MCF 10A (cell line): ENCODE results near the gene WDFY3. TPM values are rescaled to one million over a fixed set of nuclear protein-coding genes. Genes with fewer than 3 reads are reported as not detected.
A peak's percentile ranks its signal among the peaks of the same experiment; 100 is the strongest.

ENCODE experiments used
- BruUV-seq: library from RNA; stranded (reverse); fragments of 400-500 nt; replicated peaks from 2 replicates; lab custom pipeline; 2021; lab: Mats Ljungman, UMichigan
- CTCF ChIA-PET: fragments of 300-600 bp; sonication (Branson Sonifier 250); formaldehyde crosslinking; extraction: SDS; loops from one replicate; lab custom pipeline; 2021; ENCODE audit warnings: antibody characterized with exemption, inconsistent platforms; lab: Yijun Ruan, JAX
- POLR2A ChIA-PET: fragments of 300-600, 350-650 bp; sonication (Branson Sonifier 250); formaldehyde crosslinking; extraction: SDS; loops from one replicate; lab custom pipeline; 2020; ENCODE audit warnings: antibody characterized with exemption, inconsistent platforms; lab: Yijun Ruan, JAX
- DNase-seq: peaks from one replicate; pipeline ENCODE4 v3.0.0-alpha.2; 2018; ENCODE audit not compliant: unreplicated experiment
- H3K27ac Mint-ChIP-seq: one replicate; pipeline ENCODE4 v1.8.0; 2022; ENCODE audit warnings: mild to moderate bottlenecking, low read depth, mixed read lengths; ENCODE audit not compliant: unreplicated experiment
- H3K27me3 Mint-ChIP-seq: one replicate; pipeline ENCODE4 v1.8.0; 2022; ENCODE audit warnings: mixed read lengths; ENCODE audit not compliant: insufficient read depth, unreplicated experiment
- H3K36me3 Mint-ChIP-seq: one replicate; pipeline ENCODE4 v1.8.0; 2022; ENCODE audit warnings: mild to moderate bottlenecking, moderate library complexity, mixed read lengths; ENCODE audit not compliant: insufficient read depth, unreplicated experiment
- H3K4me1 Mint-ChIP-seq: one replicate; pipeline ENCODE4 v1.8.0; 2022; ENCODE audit warnings: mixed read lengths; ENCODE audit not compliant: insufficient read depth, unreplicated experiment
- H3K4me3 Mint-ChIP-seq: one replicate; pipeline ENCODE4 v1.8.0; 2022; ENCODE audit warnings: mild to moderate bottlenecking, moderate library complexity, mixed read lengths; ENCODE audit not compliant: unreplicated experiment
- H3K9me3 Mint-ChIP-seq: one replicate; pipeline ENCODE4 v1.8.0; 2022; ENCODE audit warnings: mixed read lengths; ENCODE audit not compliant: unreplicated experiment
- CTCF ChIP-seq: fragments of 200-600 bp; IDR thresholded peaks from one replicate; pipeline ENCODE4 v1.8.0; 2022; ENCODE audit warnings: antibody characterized with exemption, mild to moderate bottlenecking; ENCODE audit not compliant: unreplicated experiment
- intact Hi-C: fragments of 100-400 bp; cut with micrococcal nuclease; formaldehyde crosslinking; loops from 2 replicates; pipeline ENCODE4 v1.14.1; 2022
- total RNA-seq: library from RNA; stranded (reverse); gene quantifications from 2 replicates; pipeline ENCODE4 v1.2.3, GENCODE V29; 2022

Gene WDFY3
- total RNA-seq, 1 experiment from 2014 or later: 90.7 TPM

GRCh38 chr4:84940960-84941359 lies 25.5 kb downstream of the WDFY3 start:
- POLR2A ChIA-PET: interaction anchor here (1.3 kb wide), 1 partner anchor 26 kb away, joined by 5 read pairs; the partner anchor contains the start of gene WDFY3
- CTCF ChIA-PET: interaction anchor here (1.4 kb wide), 1 partner anchor 10 kb away, joined by 3 read pairs; no protein-coding TSS in a partner anchor
- no peak overlapping the region for H3K4me3 Mint-ChIP-seq

GRCh38 chr4:84939113-84939512 lies 27.4 kb downstream of the WDFY3 start:
- H3K4me3 Mint-ChIP-seq: no peak overlapping the region
- H3K36me3 Mint-ChIP-seq: no peaks in the 10 kb centered on the region
- BruUV-seq: no TSS peak
- ChIA-PET POLR2A (no interaction called here), CTCF (interaction anchor here (0.7 kb wide), 1 partner anchor 187 kb away, joined by 3 read pairs; no protein-coding TSS in a partner anchor)
- no peak for TF ChIP-seq CTCF
- H3K4me1 Mint-ChIP-seq: peaks cover 29% of the 10 kb centered on the region
- no peaks in the 10 kb centered on the region for H3K27me3 Mint-ChIP-seq
- H3K9me3 Mint-ChIP-seq: no peaks in the 10 kb centered on the region
- no peak for DNase-seq
- intact Hi-C loops: no loop called here
- peak overlapping the region; percentile 59 for H3K27ac Mint-ChIP-seq

More at GRCh38 chr4:84940960-84941359, 25.5 kb downstream of the WDFY3 start:
- Mint-ChIP-seq H3K4me1 (peaks cover 29% of the 10 kb centered on the region), H3K9me3 (no peaks in the 10 kb centered on the region), H3K36me3 (no peaks in the 10 kb centered on the region), H3K27ac (no peak overlapping the region), H3K27me3 (no peaks in the 10 kb centered on the region)
- no peak for TF ChIP-seq CTCF
- no TSS peak for BruUV-seq
- intact Hi-C loops: no loop called here
- DNase-seq: no peak

- peak; percentile 40 for DNase-seq
- Mint-ChIP-seq H3K36me3 (no peaks in the 10 kb centered on the region), H3K27me3 (no peaks in the 10 kb centered on the region), H3K27ac (peak overlapping the region; percentile 59), H3K9me3 (no peaks in the 10 kb centered on the region), H3K4me1 (peaks cover 29% of the 10 kb centered on the region), H3K4me3 (no peak overlapping the region)
- no TSS peak for BruUV-seq
- POLR2A ChIA-PET: interaction anchor here (0.7 to 1.1 kb wide), 3 partner anchors 10 to 29 kb away, joined by 3 read pairs; no protein-coding TSS in a partner anchor
- CTCF ChIA-PET: interaction anchor here (1.2 kb wide), 1 partner anchor 27 kb away, joined by 3 read pairs; no protein-coding TSS in a partner anchor
- intact Hi-C loops: no loop called here
- no peak for TF ChIP-seq CTCF
Measured at GRCh38 chr4:84938316-84938715, 28.2 kb downstream of the WDFY3 start.

- Mint-ChIP-seq H3K4me1 (peaks cover 29% of the 10 kb centered on the region), H3K9me3 (no peaks in the 10 kb centered on the region), H3K4me3 (no peak overlapping the region), H3K27ac (no peak overlapping the region), H3K27me3 (no peaks in the 10 kb centered on the region), H3K36me3 (no peaks in the 10 kb centered on the region)
- DNase-seq: no peak
- CTCF ChIA-PET: interaction anchor here (1.2 kb wide), 1 partner anchor 26 kb away, joined by 3 read pairs; no protein-coding TSS in a partner anchor
- intact Hi-C loops: no loop called here
- no peak for TF ChIP-seq CTCF
- no TSS peak for BruUV-seq
- POLR2A ChIA-PET: interaction anchor here (0.7 to 1.1 kb wide), 2 partner anchors 9 to 15 kb away, joined by 3 read pairs; no protein-coding TSS in a partner anchor
Measured at GRCh38 chr4:84937381-84937977, 29.0 kb downstream of the WDFY3 start.
